Endothelial cell of umbilical vein (primary cell): ENCODE measurements around the gene COX5B.

Source experiments
- CTCF ChIP-seq, 2 donors: IDR thresholded peaks; 1 replicate in 1 of 2; 2 replicates in 1 of 2; pipeline ENCODE4 v1.5.1; 2011; ENCODE audit warnings: low read length in 2 of 2, mild to moderate bottlenecking in 2 of 2, moderate library complexity in 2 of 2, control low read depth in 1 of 2, inconsistent platforms in 1 of 2, low read depth in 1 of 2; ENCODE audit not compliant: insufficient read depth in 1 of 2; ENCODE audit errors: extremely low read depth in 1 of 2
- EZH2 ChIP-seq: IDR thresholded peaks from 2 replicates; pipeline ENCODE4 v1.6.1; 2012; ENCODE audit warnings: borderline replicate concordance, low read depth, mild to moderate bottlenecking, moderate library complexity, low read length, inconsistent platforms; ENCODE audit not compliant: severe bottlenecking
- GATA2 ChIP-seq: IDR thresholded peaks from 2 replicates; pipeline ENCODE4 v1.7.0; 2011; ENCODE audit warnings: low read depth, mild to moderate bottlenecking, moderate library complexity, mixed read lengths, low read length; ENCODE audit not compliant: insufficient read length, insufficient read depth
- JUN ChIP-seq: IDR thresholded peaks from 2 replicates; pipeline ENCODE4 v1.6.1; 2011; ENCODE audit warnings: borderline replicate concordance, low read depth; ENCODE audit not compliant: insufficient read length, insufficient read depth
- MAX ChIP-seq: IDR thresholded peaks from 2 replicates; pipeline ENCODE4 v1.6.1; 2011; ENCODE audit not compliant: insufficient read depth, insufficient read length
- MYC ChIP-seq: IDR thresholded peaks from one replicate; pipeline ENCODE4 v1.6.1; 2011; ENCODE audit warnings: mild to moderate bottlenecking, low read depth, low read length
- POLR2A ChIP-seq: IDR thresholded peaks from 2 replicates; pipeline ENCODE4 v1.6.1; 2012; ENCODE audit warnings: low read depth, mild to moderate bottlenecking, control low read depth, low read length
- POLR2AphosphoS5 ChIP-seq: IDR thresholded peaks from 2 replicates; pipeline ENCODE4 v1.6.1; 2012; ENCODE audit warnings: low read depth, mild to moderate bottlenecking, control low read depth, low read length, moderate library complexity; ENCODE audit not compliant: insufficient read depth

DNA sequence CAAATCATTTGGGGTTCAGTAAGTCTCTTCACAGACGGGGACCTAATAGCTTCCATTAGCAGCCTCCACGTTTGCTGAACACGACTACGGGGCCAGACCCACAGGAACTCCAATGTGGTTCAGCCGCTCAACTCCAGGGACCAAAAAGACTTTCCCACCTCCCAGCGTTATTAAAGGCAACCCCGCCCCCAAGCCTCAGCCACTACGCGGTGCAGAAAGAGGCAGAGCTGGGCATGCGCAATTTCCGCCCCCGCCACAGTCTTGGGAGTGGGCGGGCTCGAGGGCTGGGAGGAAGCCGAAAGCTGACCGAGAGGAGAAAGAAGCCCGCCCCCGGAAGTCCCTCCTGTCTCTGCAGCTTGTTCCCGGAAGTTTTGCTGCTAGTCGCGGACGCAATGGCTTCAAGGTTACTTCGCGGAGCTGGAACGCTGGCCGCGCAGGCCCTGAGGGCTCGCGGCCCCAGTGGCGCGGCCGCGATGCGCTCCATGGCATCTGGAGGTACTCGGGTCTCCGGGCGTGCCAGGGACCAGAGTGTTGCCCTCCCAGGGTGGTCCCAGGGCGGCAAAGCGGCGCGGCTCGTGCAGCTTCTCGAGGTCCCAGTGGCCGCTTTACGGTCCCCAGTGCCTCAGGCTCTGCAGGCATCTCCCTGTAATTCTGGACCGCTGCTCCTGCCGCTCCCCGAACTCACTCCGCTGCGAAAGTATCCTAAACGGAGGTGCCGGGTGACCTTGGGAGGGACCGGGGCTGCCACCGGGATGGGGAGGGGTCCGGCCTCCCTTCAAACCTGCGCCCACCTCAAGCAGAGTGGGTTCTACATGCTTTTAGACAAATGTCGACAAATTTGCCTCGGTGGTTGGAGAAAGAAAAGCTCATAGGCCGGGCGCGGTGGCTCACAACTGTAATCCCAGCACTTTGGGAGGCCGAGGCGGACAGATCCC is at the start of gene COX5B:
- peak; percentile 88 for TF ChIP-seq POLR2AphosphoS5
- TF ChIP-seq EZH2, result no peak
- no peak for TF ChIP-seq CTCF (IDR thresholded peaks at IDR 0.05; ENCODE audit: extremely low read depth in 1 of 2, insufficient read depth in 1 of 2, low read depth in 1 of 2, low read length in 2 of 2)
- TF ChIP-seq POLR2A, result peak; percentile 91
- no peak for TF ChIP-seq JUN
- TF ChIP-seq MAX, result no peak
- no peak for TF ChIP-seq MYC
- TF ChIP-seq GATA2, result no peak
